ENCODE measurements around the gene WIZ.

- TF ChIP-seq EP300 (IDR thresholded peaks at IDR 0.05; ENCODE audit: borderline replicate concordance) (no peak), FOXM1 (IDR thresholded peaks at IDR 0.05; ENCODE audit: borderline replicate concordance, low read depth) (no peak), TCF12 (IDR thresholded peaks at IDR 0.05; ENCODE audit: low read depth) (no peak), TAF1 (IDR thresholded peaks at IDR 0.05; ENCODE audit: low read depth) (no peak), REST (IDR thresholded peaks at IDR 0.05; ENCODE audit: low read depth) (no peak), USF1 (IDR thresholded peaks at IDR 0.05) (no peak), YY1 (IDR thresholded peaks at IDR 0.05; ENCODE audit: low read depth) (no peak), ZBTB7A (IDR thresholded peaks at IDR 0.05; ENCODE audit: low read depth) (no peak), CREB1 (IDR thresholded peaks at IDR 0.05; ENCODE audit: low read depth) (no peak), CEBPB (IDR thresholded peaks at IDR 0.05) (no peak)
Measured at GRCh38 chr19:15401397-15401710, 48.4 kb downstream of the WIZ start.
